ENCODE measurements around the gene RASSF8.
A peak's percentile ranks its signal among the peaks of the same experiment; 100 is the strongest.
"Not testable (repeated sequence)": the region's sequence is repeated elsewhere in the genome, so short reads cannot be mapped to it uniquely, and the experiment has no call there.

RASSF8 gene

DNA sequence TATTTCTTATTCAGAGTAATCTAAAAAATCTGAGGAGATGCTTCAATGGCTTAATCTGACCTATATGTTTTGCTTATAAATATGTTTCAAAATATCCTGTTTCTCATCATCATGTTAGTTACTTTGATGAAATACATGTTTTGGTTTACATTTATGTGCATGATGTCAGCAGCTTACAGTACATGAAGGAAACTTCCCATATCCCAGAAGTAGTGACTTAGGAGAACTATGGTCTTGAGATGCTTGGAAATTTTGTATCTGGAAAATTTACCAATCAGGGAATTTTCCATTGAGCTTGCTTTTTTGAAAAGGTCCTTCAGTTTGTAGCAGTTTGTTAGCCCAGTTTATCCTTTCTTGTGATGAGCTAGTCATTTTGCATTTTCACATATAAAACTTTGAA, 73.3 kb downstream of the RASSF8 start:
- DNase-seq: no peak

DNA sequence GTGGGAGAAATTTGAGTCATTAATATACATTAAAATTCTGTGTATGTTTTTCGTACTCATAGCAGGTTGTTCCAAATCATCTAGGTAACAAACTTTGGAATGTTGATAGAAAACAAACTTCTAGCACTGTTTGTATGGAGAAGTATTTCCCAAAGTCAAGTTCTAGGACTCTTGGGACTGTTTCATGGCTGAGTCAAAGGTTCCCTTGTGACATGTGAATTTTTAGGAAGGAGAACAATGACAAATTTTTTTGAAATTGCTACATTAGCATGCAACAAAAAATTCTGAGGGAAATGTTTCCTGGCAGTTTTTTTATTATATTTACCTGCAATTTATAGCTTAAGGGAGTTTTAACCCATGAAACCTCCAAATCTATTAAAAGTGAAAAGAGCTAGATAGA, 73.8 kb downstream of the RASSF8 start:
- DNase-seq: no peak

DNA sequence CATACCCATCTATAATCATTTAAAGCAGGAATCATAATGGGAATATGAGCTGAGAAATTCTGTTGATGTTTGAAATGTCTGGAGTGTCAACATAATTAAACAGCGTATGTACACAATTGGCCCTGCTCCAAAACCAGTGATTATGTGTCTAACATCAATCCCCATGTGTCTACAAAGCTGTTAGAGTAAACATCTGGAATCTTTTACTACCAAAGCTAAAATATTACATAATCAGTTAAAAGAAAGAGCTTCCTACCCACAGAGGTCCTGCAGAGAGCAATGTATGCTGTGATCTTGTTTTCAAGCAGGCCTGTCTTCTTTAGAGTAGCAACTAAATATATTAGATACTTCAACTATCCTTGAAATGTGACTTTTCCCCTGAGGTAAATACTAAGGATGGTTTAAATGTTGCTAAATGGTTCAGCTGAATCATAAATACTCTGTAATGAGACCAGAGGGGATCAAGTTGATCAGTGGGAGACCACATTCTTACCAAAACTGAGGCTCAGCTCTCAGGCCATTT, 74.3 kb downstream of the RASSF8 start:
- no peak for DNase-seq

DNA sequence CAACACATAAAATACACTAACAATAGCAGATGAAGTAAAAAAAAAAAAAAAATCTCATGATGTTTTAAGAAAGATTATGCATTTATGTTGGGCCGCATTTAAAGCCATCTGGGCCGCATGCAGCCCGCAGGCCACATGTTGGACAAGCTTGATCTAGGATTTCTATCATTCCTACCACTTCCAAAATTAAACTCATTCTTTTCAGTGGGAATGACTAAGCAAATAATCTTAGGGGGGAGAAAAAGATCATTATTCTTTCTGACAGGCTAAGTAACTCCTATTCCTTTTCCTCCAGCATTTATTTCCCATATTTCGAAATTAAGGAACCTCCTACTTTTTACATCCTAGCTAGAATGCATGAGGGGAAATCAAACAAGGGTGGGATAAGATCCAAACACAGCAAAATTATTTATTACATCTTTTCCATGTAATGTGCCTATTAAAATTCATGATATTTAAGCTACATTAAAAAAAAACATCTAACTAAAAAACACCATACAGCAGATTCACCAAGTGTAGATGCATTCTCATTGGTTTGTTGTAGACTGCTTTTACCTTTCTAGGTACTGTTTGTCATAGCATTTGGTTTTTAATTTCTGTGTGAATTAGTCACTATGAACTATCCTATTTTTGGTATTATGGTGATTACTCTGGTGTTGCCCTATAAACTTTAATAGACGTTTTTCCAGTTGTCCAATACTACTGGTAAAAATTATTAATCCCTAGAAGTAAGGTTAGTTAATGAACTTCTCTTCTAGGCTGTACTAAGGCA, 76.1 kb downstream of the RASSF8 start:
- no peak for DNase-seq

DNA sequence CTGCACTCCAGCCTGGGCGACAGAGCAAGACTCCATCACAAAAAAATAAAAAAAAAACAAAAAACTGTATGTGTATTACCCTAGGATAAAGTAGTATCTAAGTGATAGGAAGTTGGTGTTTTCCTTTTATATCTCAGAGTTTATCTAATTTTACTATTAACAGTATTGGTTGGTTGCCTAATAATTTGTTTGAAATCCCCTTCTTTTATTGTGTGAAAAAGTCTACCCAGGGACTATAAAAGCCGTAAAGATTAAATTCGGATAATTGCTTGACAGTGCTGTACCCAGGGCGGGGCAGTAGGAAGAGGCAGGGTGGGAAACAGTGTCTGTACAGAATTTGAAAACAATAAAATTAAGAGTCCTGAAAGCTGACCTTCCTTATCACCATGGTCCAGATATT, 78.4 kb downstream of the RASSF8 start:
- DNase-seq: no peak

DNA sequence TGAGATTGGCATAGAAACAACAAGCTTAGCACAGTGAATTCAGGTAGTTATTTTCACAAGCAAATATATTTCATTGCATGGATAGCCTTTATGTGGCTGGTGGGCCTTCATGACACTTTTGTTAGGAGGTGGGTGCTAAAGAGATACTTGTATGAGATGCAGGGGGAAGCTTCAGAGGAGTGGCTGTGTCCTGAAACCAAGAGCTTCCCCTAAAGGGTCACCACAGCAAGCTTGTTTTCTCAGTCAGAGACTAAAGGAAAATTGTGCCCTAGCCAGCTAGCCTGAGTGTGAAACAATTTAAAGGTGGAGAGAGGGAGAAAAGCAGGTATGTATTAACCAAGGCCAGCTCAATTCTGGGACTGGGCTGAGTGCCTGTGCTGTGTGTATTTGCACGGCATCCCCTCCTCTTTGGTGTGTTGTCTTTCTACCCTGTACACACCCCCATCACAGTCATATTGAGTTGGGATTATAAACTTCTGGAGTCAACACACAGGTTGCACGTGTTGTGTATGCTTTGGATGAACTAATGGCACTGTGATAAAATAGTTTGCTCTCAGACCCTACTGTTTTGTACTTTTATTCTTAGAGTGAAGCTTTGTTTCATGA, 79.2 kb downstream of the RASSF8 start:
- no peak for DNase-seq

DNA sequence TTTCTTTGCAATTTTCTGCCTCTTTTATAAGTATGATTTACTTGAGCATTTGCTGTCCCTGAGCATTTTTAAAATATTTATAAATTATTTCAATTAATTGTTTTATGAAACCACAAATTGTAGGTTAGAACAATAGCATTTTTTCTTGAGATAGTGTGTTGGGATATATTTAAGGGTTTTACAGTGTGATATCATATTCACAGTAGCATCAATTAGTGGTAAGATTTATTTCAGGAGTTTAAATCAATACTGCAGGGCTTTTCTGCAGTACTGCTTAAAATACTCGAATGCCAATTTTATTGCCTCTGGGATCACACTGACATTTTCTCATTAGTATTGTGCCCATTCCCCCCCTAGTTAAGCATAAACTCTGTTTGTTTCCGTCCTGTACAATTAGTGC, 84.2 kb downstream of the RASSF8 start:
- DNase-seq: no peak

DNA sequence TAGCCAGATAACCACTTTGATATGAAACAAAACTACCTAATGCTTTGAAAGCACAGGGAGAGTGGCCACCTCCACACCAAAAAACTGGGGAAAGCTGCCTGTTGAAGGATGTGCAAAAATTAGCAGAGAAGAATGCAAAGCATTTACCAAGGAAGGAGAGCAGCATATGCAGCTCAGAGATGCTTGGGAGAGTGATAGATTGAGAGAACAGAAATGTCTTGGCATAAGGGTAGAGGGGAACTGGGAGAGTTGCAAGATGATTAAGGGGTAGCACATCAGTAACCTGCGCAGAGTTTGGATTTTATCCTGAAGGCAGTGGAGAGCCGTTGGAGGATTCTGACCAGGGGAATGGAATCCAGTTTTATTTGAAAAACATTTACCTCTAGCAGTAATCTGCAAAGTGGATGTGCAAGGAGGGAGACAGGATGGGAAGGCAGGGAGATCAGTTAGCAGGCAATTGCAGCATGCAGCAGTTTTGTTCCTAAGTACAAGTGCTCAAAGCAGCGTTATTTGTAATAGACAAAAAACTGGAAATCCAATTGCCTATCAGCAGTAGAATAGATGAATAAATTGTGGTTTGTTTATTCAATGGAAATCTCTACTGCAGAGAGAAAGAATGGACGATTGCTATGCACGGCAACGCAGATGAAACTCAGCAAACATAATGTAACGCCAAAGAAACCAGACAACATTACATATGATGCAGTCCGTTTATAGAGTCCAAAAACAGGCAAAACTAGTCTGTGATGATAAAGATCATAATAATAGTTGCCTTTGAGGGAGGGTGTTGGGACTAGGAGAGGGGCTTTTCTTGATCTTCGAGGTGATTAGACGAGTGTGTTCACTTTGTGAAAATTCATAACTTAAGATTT, 84.9 kb downstream of the RASSF8 start:
- no peak for DNase-seq

DNA sequence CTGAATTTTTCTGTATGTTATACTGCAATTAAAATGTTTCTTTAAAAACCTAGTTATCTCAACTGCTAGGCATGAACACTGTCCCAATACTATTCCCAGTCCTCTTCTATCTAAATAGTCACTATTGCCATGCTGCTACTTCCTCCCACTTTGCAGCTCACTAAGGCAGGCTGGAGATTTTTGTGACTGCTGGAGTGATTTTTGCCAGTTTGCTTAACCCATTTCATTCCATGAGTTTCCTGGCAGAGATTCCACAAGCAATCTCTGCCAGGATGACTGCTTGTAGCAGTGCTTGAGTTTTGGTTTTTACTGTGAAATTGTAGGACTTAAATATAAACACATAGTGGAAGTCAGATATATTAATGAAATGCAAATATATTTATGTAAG, 85.5 kb downstream of the RASSF8 start:
- no peak for DNase-seq

DNA sequence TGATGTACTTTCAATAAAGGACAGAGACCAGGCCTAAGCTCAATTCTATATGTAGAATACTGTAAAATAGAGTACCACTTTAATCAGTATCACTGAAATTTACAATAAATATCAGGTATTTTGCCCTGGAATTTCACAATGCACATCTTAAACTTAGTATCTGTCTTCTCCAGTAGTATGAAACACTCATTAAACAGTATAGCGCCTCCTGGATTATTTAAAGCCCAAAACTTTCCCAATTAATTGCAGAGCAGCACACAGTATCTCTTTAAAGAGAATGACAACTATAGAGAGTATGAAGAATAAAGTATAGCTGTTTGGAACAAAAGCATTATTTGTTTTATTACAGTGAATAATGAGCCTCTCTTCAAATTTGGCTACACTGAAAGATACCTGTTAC, 86.1 kb downstream of the RASSF8 start:
- DNase-seq: no peak

DNA sequence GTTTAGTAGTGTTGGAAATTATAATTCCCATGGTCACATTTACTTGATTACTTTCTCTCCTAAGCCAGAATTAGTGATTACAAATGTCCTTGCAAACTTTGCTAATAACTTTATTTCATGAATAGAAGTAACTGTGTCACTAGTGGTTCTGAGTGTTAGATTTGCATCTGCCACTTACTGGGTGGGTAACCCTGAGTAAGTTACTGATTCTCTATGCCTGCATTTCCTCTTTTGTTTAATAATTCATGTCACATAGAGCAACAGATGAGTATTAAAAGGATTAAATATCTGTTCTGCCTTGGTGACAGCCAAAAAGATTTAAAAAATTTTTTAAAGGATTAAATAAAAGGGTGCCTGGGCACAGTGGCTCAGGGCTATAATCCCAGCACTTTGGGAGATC, 87.7 kb downstream of the RASSF8 start:
- no peak for DNase-seq

DNA sequence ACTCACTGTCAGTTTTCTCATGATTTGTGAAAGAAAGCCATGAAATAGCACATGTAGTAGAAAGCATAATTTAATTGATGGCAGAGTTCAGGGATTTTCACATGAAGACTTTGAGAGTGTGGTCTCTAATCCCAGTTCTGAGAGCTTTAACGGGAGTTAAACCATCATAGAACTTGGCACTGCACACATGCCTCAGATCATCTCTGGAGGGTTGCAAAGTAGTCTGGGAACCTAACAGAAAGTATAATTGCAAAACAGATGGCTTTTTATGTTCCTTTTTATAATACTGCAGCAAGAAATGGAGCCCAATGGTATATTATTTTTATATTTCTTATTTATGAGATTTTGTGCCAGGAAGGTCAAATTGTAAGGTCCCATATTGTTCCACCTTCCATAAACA, 88.4 kb downstream of the RASSF8 start:
- no peak for DNase-seq

DNA sequence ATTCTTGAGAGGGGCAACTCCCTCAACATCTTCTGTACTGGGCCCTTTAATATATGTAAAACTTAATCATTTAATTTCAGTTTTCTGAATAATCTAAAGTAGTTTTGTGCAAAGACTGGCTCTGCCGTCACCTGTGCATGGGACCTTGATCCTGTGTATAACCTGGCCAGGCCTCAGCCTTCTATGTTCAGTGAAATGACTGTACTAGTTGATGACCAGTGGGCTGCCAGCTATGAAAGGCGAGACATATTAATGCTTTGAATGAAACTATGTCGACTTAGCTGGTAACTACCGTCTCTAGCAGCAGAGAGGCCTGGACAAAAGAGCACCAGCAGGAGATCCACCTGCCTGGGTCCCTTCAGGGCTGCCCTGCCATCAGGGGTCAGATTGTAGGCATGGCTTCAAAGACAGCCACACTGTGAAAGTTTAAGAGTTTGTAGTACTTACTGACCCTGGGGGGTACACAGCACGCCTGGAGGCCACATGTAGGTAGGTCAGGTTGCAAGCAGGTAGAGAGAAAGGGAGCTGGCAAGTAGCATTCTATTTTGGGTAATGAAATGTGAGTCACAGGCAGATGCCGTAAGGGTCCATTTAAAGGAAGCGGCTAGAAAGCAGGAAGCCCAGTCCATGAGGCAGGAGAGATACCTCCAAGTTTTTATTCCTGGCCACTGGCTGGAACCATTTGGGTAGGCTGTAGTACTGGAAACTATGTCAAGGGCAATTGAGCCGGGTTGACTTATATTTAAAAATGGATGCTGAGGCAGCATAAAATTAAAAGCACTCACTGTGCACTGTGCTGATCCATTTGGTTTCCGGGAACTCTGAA, 89.1 kb downstream of the RASSF8 start:
- DNase-seq: no peak

DNA sequence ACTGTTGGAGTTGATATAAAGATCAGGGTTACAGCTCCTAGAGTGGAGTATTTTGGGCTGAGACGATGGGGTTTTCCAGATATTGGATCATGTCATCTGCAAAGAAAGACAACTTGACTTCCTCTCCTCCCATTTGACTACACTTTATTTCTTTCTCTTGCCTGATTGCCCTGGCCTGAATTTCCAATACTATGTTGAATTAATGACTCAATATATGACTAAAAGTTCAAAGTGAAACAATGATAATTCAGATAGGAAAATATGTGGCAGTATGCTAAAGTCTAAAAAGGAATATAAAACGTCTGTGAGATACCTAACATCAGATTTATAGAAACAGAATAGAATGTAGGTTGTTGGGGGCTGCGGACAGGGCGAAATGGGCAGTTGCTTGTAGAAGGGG, 94.2 kb downstream of the RASSF8 start:
- DNase-seq: no peak

DNA sequence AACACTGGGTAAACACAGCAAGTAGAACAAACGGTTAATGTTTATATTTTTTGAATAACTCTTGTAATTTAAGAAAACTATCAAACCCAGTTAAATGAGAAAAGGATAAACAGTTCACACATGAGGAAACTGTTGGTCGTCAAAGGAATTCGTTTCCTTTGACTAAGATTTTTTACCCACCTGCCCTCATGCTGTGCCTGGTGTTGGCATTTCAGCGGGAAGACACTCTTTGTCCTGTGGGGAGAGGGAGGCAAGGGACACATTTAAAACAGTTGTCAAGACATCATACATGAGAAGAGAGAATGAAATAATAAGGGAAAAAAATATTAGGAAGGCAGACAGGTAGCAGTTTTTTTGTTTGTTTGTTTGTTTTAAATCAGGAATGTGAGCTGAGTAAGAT, 95.9 kb downstream of the RASSF8 start:
- no peak for DNase-seq

DNA sequence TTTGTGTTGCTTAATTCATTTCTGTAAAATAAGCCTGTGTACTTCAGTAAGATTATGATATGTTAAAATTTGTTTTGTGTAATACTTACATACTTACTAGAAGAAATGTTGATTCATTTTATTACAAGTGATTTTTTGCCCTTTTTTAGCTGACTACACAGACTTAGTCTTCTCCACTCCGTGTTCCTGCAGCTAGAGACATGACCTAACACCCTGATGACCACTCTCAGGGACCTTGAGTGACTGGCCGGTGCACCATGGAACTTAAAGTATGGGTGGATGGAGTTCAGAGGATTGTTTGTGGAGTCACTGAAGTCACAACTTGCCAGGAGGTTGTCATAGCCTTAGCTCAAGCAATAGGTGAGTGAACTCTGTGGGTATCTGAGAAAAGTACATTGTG, 96.6 kb downstream of the RASSF8 start:
- DNase-seq: no peak

DNA sequence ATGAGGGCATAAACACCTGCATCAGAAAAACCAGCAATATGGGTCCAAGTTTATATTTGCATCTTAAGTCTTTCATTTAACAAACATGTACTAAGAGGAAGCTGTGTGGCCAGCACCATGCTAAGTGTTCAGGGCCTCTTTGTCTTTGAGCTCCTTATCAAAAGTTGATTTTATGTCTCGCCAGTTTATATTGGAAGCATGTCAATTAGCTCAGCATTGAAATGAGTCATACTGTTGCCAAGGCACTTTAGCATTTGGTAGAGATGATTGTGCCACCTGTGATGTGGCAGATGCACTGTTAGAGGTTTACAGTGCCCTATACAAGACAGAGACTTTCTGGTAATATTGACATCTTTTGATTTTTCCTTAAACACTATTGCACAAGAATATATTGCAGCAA, 97.9 kb downstream of the RASSF8 start:
- peak; percentile 71 for DNase-seq

DNA sequence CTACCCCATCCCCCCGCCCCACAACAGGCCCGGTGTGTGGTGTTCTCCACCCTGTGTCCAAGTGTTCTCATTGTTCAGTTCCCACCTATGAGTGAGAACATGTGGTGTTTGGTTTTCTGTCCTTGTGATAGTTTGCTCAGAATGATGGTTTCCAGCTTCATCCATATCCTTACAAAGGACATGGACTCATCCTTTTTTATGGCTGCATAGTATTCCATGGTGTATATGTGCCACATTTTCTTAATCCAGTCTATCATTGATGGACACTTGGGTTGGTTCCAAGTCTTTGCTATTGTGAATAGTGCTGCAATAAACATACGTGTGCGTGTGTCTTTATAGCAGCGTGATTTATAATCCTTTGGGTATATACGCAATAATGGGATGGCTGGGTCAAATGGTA, 98.8 kb downstream of the RASSF8 start:
- DNase-seq: not testable (repeated sequence)

DNA sequence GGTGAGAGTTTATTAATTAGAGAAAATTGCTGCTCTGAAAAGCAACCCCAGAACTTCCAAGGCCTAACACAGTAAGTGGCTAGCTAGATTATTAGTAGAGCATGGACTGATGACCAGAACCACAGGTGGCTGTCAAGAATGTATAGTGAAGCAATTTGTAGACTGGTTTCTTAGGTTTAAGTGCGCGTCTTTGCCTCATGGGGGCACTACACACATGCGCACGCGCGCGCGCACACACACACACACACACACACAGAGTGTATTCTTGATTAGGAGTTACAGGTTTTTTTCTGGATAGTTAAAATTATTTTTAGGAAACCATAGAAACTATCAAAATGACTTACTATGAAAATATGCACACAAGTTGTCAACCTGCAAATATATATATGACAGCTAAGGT, 99.8 kb downstream of the RASSF8 start:
- no peak for DNase-seq

DNA sequence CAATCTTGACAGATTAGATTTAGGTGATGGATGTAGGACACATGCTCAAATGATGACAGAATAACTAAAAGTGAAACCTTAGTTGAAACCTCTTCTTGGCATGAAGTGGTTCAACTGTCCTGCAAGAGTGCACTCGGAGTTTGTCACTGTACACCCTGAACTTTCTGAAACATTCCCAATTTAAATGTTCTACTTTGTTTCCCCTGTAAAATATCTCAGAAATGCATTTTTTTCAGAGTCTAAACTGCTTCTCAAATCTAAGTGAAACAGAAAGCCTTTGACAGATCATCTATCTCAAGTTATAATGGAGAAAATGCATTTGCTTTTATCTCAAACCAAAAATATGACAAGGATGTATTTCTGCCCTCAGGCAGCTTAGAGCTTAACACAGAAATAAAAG, 100.3 kb downstream of the RASSF8 start:
- no peak for DNase-seq

DNA sequence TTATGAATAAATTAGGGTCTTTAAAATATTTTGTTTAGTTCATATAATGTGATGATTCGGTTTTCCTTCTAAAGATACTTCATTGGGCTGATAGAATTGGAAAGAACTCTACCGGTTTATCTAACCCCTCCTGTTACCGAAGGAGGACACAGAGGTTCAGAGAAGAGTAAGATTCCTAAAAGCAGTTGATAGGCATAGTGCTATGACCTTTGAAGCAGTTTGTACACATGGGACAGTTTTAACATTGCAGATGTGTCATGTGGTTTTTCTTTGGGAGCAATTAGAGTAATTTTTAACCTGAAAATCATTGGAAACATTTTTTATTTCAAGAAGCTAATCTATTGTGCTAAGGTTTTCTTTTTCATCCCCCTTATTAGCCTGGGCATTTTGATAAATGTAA, 103.5 kb downstream of the RASSF8 start:
- no peak for DNase-seq

DNA sequence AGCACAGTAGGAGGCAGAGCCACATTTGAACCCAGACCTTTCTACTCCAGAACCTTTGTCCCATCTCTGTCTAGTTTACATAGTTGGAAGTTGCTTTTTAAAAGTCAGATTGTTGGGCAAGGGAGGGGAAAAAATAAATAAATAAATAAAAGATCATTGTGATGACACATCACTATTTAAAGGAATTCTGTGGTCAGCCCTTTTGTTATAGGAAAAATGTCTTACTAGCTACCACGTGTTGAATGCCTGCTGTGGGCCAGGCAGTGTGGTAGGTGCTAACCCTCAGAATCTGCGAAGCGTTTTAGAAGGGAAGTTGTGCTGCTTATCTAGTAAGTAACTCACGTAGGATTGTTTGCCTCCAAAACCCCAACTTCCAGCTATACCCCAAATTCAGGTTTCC, 104.1 kb downstream of the RASSF8 start:
- DNase-seq: peak; percentile 61

DNA sequence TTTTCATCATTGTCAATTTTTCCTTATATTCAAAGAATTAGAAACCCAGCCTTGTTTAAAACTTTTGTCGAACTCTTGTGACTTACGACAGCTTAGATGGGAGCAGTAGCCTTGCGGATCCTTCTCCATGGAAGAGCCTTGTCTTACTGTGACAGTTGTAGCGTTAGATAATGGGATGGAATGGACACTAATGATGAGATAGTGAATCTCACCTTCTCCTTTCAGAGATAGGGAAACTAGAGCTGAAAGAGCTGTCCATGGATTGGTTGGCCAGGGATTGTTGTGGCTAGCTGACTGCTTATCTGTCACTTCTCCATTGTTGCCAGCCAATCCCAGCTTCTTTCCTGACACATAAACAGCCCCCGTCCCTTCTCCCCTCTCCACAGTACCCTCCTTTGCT, 107.0 kb downstream of the RASSF8 start:
- no peak for DNase-seq

Measured in kidney glomerular epithelial cell (primary cell).